G401.6 (cell line): ENCODE measurements around the gene ARID3B.
"Not testable (repeated sequence)": the region's sequence is repeated elsewhere in the genome, so short reads cannot be mapped to it uniquely, and the experiment has no call there.

Experiments
- FAIRE-seq: peaks from 2 replicates; lab custom pipeline; 2012; peaks lifted over from hg19 to GRCh38; lab: Jason Lieb, UNC

The ARID3B gene

GRCh38 chr15:74540761-74541493, at the start of gene ARID3B:
Gene ARID3B (plus strand): TSS chr15:74541220. CDS start chr15:74543937, 2,717 bp downstream.
- FAIRE-seq, result peak; percentile 85

- FAIRE-seq, result no peak
These were observed 44.4 kb upstream of the ARID3B start for GRCh38 chr15:74496648-74497047.

- no peak for FAIRE-seq
These were observed 43.4 kb upstream of the ARID3B start for GRCh38 chr15:74497584-74497983.

GRCh38 chr15:74499366-74499765, 41.7 kb upstream of the ARID3B start:
- no peak for FAIRE-seq

GRCh38 chr15:74500401-74500800, 40.6 kb upstream of the ARID3B start:
- FAIRE-seq, result no peak

- FAIRE-seq, result no peak
These were observed 38.7 kb upstream of the ARID3B start for GRCh38 chr15:74502301-74502700.

GRCh38 chr15:74504418-74504817, 36.6 kb upstream of the ARID3B start:
- no peak for FAIRE-seq

GRCh38 chr15:74504836-74505235, 36.2 kb upstream of the ARID3B start:
- no peak for FAIRE-seq

- FAIRE-seq, result no peak
These were observed 35.0 kb upstream of the ARID3B start for GRCh38 chr15:74505837-74506514.

GRCh38 chr15:74506515-74506840, 34.5 kb upstream of the ARID3B start:
- FAIRE-seq, result no peak

- no peak for FAIRE-seq
These were observed 29.4 kb upstream of the ARID3B start for GRCh38 chr15:74511583-74511982.

GRCh38 chr15:74514059-74514458, 27.0 kb upstream of the ARID3B start:
- not testable (repeated sequence) for FAIRE-seq

GRCh38 chr15:74517096-74517495, 23.9 kb upstream of the ARID3B start:
- FAIRE-seq, result no peak

GRCh38 chr15:74519311-74519710, 21.7 kb upstream of the ARID3B start:
- no peak for FAIRE-seq

GRCh38 chr15:74520407-74520806, 20.6 kb upstream of the ARID3B start:
- FAIRE-seq, result no peak

- FAIRE-seq, result no peak
These were observed 17.0 kb upstream of the ARID3B start for GRCh38 chr15:74523982-74524381.

- no peak for FAIRE-seq
These were observed 15.7 kb upstream of the ARID3B start for GRCh38 chr15:74525309-74525708.

GRCh38 chr15:74525945-74526344, 15.1 kb upstream of the ARID3B start:
- FAIRE-seq, result no peak

GRCh38 chr15:74528876-74529275, 12.1 kb upstream of the ARID3B start:
- peak; percentile 6 for FAIRE-seq

- FAIRE-seq, result peak; percentile 40
These were observed 11.1 kb upstream of the ARID3B start for GRCh38 chr15:74529921-74530320.

GRCh38 chr15:74530771-74531143, 10.3 kb upstream of the ARID3B start:
- no peak for FAIRE-seq

GRCh38 chr15:74531144-74531811, 9.7 kb upstream of the ARID3B start:
- FAIRE-seq, result peak; percentile 93

GRCh38 chr15:74535388-74536084, 5.5 kb upstream of the ARID3B start:
- no peak for FAIRE-seq
